Panc1 (cell line): Measurements from ENCODE around the gene ATXN1. TPM values are rescaled to one million over a fixed set of nuclear protein-coding genes. Genes with fewer than 3 reads are reported as not detected.

ENCODE experiments used
- ATAC-seq: fragments of 200-7000 bp; cut with Tn5 transposase; 2 replicates; pipeline ENCODE4 v1.9.1; 2020; ENCODE audit warnings: mild to moderate bottlenecking, moderate library complexity
- BruUV-seq: library from RNA; stranded (reverse); fragments of 400-500 nt; replicated peaks from 2 replicates; lab custom pipeline; 2021; lab: Mats Ljungman, UMichigan
- CTCF ChIA-PET: fragments of 300-600 bp; sonication (Branson Sonifier 250); formaldehyde crosslinking; loops from one replicate; lab custom pipeline; 2022; ENCODE audit warnings: antibody characterized with exemption; lab: Charles Lee
- POLR2A ChIA-PET: fragments of 300-600 bp; sonication (Branson Sonifier 250); formaldehyde crosslinking; loops from one replicate; lab custom pipeline; 2022; ENCODE audit warnings: antibody characterized with exemption; lab: Charles Lee
- DNase-seq: peaks from one replicate; pipeline ENCODE4 v3.0.0-alpha.2; 2010; ENCODE audit warnings: low read depth, low spot score
- H3K27ac ChIP-seq: 2 replicates; pipeline ENCODE4 v1.5.1; 2011; ENCODE audit warnings: mild to moderate bottlenecking, low read length, inconsistent platforms
- H3K27me3 ChIP-seq: fragments of 200-500 bp; sonication (Bioruptor generic); 2 replicates; pipeline ENCODE4 v1.6.0; 2014; ENCODE audit warnings: low read length, inconsistent platforms; ENCODE audit not compliant: control insufficient read depth, insufficient read depth
- H3K36me3 ChIP-seq: fragments of 200-500 bp; sonication (Bioruptor generic); 2 replicates; pipeline ENCODE4 v1.5.1; 2014; ENCODE audit warnings: inconsistent platforms, mild to moderate bottlenecking, low read length, moderate library complexity; ENCODE audit not compliant: control insufficient read depth, insufficient read depth
- H3K4me1 ChIP-seq: 2 replicates; pipeline ENCODE4 v1.5.1; 2011; ENCODE audit warnings: inconsistent platforms, mild to moderate bottlenecking, low read length, moderate library complexity; ENCODE audit not compliant: control insufficient read depth, insufficient read depth
- H3K4me3 ChIP-seq, 2 experiments: 2 replicates each; pipeline ENCODE4 v1.5.1; 2011 to 2012; ENCODE audit warnings: low read depth in 2 of 2, low read length in 2 of 2, mild to moderate bottlenecking in 2 of 2, inconsistent platforms in 1 of 2, moderate library complexity in 1 of 2
- H3K9me3 ChIP-seq: fragments of 200-500 bp; sonication (Bioruptor generic); 2 replicates; pipeline ENCODE4 v1.5.1; 2014; ENCODE audit warnings: low read depth, mild to moderate bottlenecking, inconsistent platforms, low read length, moderate library complexity; ENCODE audit not compliant: control insufficient read depth, insufficient read depth
- CTCF ChIP-seq: fragments of 450-650 bp; IDR thresholded peaks from 2 replicates; pipeline ENCODE4 v1.5.1; 2017; ENCODE audit warnings: mild to moderate bottlenecking
- POLR2AphosphoS5 ChIP-seq: IDR thresholded peaks from 2 replicates; pipeline ENCODE4 v1.6.1; 2012; ENCODE audit warnings: mild to moderate bottlenecking, low read depth, low read length, moderate library complexity
- REST ChIP-seq, 2 experiments: IDR thresholded peaks; 2 replicates each; pipeline ENCODE4 v1.6.1; 2011 to 2012; ENCODE audit warnings: low read depth in 2 of 2, control low read depth in 1 of 2, low read length in 1 of 2, mild to moderate bottlenecking in 1 of 2, moderate library complexity in 1 of 2; ENCODE audit not compliant: insufficient read depth in 1 of 2
- SIN3A ChIP-seq: IDR thresholded peaks from 2 replicates; pipeline ENCODE4 v1.6.1; 2012; ENCODE audit warnings: low read depth, mild to moderate bottlenecking, low read length, moderate library complexity, borderline replicate concordance; ENCODE audit not compliant: insufficient read depth
- TCF7L2 ChIP-seq: IDR thresholded peaks from 2 replicates; pipeline ENCODE4 v1.6.1; 2011; ENCODE audit warnings: mild to moderate bottlenecking, low read depth, low read length, inconsistent platforms
- in situ Hi-C: cut with HindIII; loops from 2 replicates; pipeline ENCODE4 v1.10.0; 2016; ENCODE audit warnings: low sequenced_read_pairs, low pct_unique_long_range_greater_than_20kb
- intact Hi-C: fragments of 100-400 bp; cut with micrococcal nuclease; formaldehyde crosslinking; loops from one replicate; pipeline ENCODE4 v1.10.0; 2022; ENCODE audit not compliant: unreplicated experiment
- total RNA-seq: library from RNA; stranded (reverse); gene quantifications from one replicate; pipeline ENCODE4 v1.2.1, GENCODE V29; 2021; ENCODE audit not compliant: unreplicated experiment

Gene ATXN1
- total RNA-seq, 1 experiment from 2014 or later = 67.1 TPM

- BruUV-seq = no TSS peak
Observed at GRCh38 chr6:16542070-16542469, 219.2 kb downstream of the ATXN1 start.

More at GRCh38 chr6:16542070-16542469, 219.2 kb downstream of the ATXN1 start:
- Histone ChIP-seq H3K27me3 (no peaks in the 10 kb centered on the region), H3K4me3 (no peak overlapping the region), H3K4me1 (no peaks in the 10 kb centered on the region), H3K36me3 (no peaks in the 10 kb centered on the region), H3K27ac (no peak overlapping the region), H3K9me3 (no peaks in the 10 kb centered on the region)
- no peak for DNase-seq
- in situ Hi-C loops = no loop called here
- intact Hi-C loops = no loop called here
- ATAC-seq = no peak
- TF ChIP-seq TCF7L2 (no peak), CTCF (no peak), POLR2AphosphoS5 (no peak), REST (IDR thresholded peaks at IDR 0.05; ENCODE audit: insufficient read depth in 1 of 2, low read depth in 2 of 2, low read length in 1 of 2) (no peak), SIN3A (no peak)
- ChIA-PET POLR2A (no interaction called here), CTCF (no interaction called here)
